Activated B cell treated with CpG ODN at 0.5 μM for 24 hours (primary cell): ENCODE results near the gene CTBP2. TPM values are rescaled to one million over a fixed set of nuclear protein-coding genes. Genes with fewer than 3 reads are reported as not detected.

Source experiments
- ATAC-seq: fragments of 200-7000 bp; cut with Tn5 transposase; one replicate; pipeline ENCODE4 v1.10.0; 2021; ENCODE audit warnings: low read depth, mild to moderate bottlenecking, moderate library complexity
- CTCF ChIA-PET: fragments of 350-600 bp; sonication (Branson Sonifier 250); formaldehyde crosslinking; loops from one replicate; lab custom pipeline; 2021; ENCODE audit warnings: antibody characterized with exemption; lab: Charles Lee
- POLR2A ChIA-PET: fragments of 350-600 bp; sonication (Branson Sonifier 250); formaldehyde crosslinking; loops from one replicate; lab custom pipeline; 2021; ENCODE audit warnings: antibody characterized with exemption; lab: Charles Lee
- DNase-seq: peaks from one replicate; pipeline ENCODE4 v3.0.0; 2022
- H3K27ac Mint-ChIP-seq: one replicate; pipeline ENCODE4 v1.8.0; 2020; ENCODE audit warnings: mixed read lengths
- H3K27me3 Mint-ChIP-seq: one replicate; pipeline ENCODE4 v1.8.0; 2021; ENCODE audit warnings: mixed read lengths
- H3K36me3 Mint-ChIP-seq: one replicate; pipeline ENCODE4 v1.8.0; 2021; ENCODE audit warnings: low read depth, mixed read lengths
- H3K4me1 Mint-ChIP-seq: one replicate; pipeline ENCODE4 v1.8.0; 2021; ENCODE audit warnings: mixed read lengths
- H3K4me3 Mint-ChIP-seq: one replicate; pipeline ENCODE4 v1.8.0; 2020; ENCODE audit warnings: mild to moderate bottlenecking, mixed read lengths
- H3K9me3 Mint-ChIP-seq: one replicate; pipeline ENCODE4 v1.8.0; 2020; ENCODE audit warnings: mixed read lengths
- intact Hi-C: fragments of 100-400 bp; cut with micrococcal nuclease; formaldehyde crosslinking; loops from one replicate; pipeline ENCODE4 v1.15.1; 2024
- total RNA-seq: library from RNA; stranded (reverse); gene quantifications from 2 replicates; pipeline ENCODE4 v1.2.3, GENCODE V29; 2022
- TF ChIP-seq, protein P1 (sequence below): fragments of 200-600 bp; IDR thresholded peaks from one replicate; pipeline ENCODE4 v1.8.0; 2022; ENCODE audit warnings: antibody characterized with exemption, mild to moderate bottlenecking

The CTBP2 gene
- total RNA-seq, 1 donor from 2014 or later, result 0.42 TPM

DNA sequence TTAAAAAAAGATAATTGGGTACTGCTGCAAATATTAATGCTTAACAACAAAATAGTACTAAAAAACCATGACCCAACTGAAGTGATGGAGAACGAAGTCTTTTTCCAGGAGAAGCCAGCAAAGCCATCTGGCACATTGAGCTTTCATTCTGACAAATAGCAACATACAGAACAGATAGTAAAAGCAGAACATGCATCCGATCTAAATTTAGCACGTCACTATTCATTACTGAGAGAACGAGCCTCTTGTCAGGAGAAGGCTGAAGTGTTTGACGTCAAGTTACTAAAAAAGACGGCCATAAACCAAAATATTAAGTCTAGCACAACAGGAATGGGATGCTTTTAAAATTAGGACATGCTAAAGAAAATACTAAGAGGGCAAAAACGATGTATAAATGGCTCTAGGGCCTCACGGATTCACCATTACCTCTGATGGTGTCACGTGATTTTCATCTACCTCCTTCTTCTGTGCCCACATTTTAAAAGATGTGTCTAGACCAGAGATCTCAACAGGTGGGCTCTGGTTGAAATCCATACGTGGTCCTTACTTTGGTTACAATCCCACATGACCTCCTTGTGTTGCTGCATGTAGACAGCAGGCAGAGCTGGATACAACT lies 52.3 kb downstream of the CTBP2 start:
- Mint-ChIP-seq H3K27me3 (peaks cover 11% of the 10 kb centered on the region), H3K27ac (no peak overlapping the region), H3K9me3 (peaks cover 6% of the 10 kb centered on the region), H3K4me3 (no peak overlapping the region), H3K4me1 (no peaks in the 10 kb centered on the region), H3K36me3 (no peaks in the 10 kb centered on the region)
- CTCF ChIA-PET, result no interaction called here
- DNase-seq (no peak), ATAC-seq (no peak)
- TF ChIP-seq, protein P1, sequence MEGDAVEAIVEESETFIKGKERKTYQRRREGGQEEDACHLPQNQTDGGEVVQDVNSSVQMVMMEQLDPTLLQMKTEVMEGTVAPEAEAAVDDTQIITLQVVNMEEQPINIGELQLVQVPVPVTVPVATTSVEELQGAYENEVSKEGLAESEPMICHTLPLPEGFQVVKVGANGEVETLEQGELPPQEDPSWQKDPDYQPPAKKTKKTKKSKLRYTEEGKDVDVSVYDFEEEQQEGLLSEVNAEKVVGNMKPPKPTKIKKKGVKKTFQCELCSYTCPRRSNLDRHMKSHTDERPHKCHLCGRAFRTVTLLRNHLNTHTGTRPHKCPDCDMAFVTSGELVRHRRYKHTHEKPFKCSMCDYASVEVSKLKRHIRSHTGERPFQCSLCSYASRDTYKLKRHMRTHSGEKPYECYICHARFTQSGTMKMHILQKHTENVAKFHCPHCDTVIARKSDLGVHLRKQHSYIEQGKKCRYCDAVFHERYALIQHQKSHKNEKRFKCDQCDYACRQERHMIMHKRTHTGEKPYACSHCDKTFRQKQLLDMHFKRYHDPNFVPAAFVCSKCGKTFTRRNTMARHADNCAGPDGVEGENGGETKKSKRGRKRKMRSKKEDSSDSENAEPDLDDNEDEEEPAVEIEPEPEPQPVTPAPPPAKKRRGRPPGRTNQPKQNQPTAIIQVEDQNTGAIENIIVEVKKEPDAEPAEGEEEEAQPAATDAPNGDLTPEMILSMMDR, result no peak
- intact Hi-C loops, result no loop called here
- POLR2A ChIA-PET, result no interaction called here

DNA sequence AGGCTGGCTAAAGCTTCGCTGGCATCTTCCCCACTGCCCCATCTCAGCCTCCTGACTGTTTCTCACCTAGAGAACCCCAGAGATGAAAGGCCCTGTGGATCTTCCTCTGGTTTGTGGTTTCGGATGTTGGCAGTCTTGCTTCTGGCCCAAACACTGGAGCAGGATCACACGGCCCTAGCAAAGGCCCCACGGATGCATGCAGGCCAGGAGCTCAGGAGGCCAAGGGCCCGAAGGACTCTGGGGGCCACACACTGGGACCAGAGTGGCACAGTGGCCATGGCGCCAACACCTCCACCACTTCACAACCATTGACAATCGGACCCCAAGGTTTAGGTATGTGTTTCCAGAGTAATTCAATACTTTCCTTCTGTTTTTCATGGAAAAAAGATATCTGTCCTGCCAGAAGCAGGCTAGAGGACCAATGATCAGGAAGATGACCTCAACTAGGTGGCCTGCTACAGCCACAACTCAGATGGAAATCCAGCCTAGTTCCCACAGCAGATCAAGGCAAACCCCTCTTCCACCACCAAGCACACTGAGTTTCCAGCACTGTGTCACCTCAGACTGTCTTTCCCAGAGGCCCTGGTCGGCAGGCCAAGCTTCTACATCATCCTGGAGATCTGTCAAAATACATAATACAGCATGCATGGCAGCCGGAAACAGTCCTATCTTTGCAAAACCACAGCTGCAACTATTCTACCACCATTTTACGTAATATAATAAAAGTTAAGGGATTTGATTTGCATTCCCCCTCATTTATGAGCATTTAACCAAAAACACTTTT lies 53.0 kb downstream of the CTBP2 start:
- ChIA-PET POLR2A (no interaction called here), CTCF (no interaction called here)
- no peak for DNase-seq
- no peaks in the 10 kb centered on the region for H3K4me1 Mint-ChIP-seq
- no peaks in the 10 kb centered on the region for H3K36me3 Mint-ChIP-seq
- peaks cover 11% of the 10 kb centered on the region for H3K27me3 Mint-ChIP-seq
- intact Hi-C loops, result no loop called here
- ATAC-seq, result no peak
- H3K4me3 Mint-ChIP-seq, result no peak overlapping the region
- no peak overlapping the region for H3K27ac Mint-ChIP-seq
- TF ChIP-seq, protein P1, result no peak
- peaks cover 6% of the 10 kb centered on the region for H3K9me3 Mint-ChIP-seq

DNA sequence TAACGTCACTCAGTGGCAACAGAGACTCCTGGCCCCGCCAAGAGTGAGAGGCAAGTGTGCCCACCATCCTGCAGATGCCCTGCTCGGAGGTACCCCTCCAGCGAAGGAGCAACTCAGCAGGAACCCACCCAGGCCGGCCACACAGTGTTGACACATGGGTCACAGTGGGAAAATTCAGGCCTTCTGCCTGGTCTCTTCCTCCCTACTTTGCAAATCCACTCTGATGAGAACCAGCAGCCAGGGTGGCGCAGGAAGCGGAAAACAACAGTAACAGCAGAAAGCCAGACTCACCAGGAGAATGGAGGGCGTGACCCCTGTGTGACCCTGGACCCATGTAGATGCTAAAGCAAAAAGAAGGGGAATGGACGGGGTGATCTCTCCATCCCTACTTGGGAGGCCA lies 53.8 kb downstream of the CTBP2 start:
- peaks cover 6% of the 10 kb centered on the region for H3K9me3 Mint-ChIP-seq
- H3K27me3 Mint-ChIP-seq, result peaks cover 11% of the 10 kb centered on the region
- ChIA-PET CTCF (no interaction called here), POLR2A (no interaction called here)
- no peak overlapping the region for H3K27ac Mint-ChIP-seq
- no peaks in the 10 kb centered on the region for H3K36me3 Mint-ChIP-seq
- TF ChIP-seq, protein P1, result no peak
- DNase-seq (no peak), ATAC-seq (no peak)
- no peaks in the 10 kb centered on the region for H3K4me1 Mint-ChIP-seq
- no peak overlapping the region for H3K4me3 Mint-ChIP-seq
- intact Hi-C loops, result no loop called here

DNA sequence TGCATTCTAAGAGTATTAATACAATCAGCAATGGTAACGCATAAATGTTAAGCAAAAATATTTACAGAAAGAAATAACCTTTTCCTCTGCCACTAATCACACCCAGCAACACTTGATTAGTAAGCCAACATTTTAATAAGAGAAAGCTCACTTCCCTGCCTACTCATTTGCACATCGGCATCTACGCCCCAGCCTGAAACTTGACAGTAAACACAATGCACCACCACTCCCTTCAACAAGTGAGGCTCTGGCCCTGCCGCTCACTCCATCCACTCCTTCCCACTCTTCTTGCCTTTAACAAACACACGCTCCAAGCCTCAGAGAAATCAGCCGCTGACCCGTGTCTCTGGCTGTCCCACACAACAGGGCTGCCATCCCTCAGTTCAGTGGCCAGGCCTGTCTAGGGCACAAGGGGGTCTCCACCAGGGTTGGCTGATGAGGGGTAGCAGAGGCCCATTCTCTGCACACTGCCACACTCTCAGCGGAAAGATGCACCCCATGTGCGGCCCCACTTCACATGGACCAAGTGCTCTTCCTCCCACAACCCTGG lies 54.6 kb downstream of the CTBP2 start:
- Mint-ChIP-seq H3K9me3 (peaks cover 6% of the 10 kb centered on the region), H3K4me3 (no peak overlapping the region), H3K36me3 (no peaks in the 10 kb centered on the region), H3K27ac (no peak overlapping the region), H3K27me3 (peaks cover 11% of the 10 kb centered on the region), H3K4me1 (no peaks in the 10 kb centered on the region)
- POLR2A ChIA-PET, result no interaction called here
- intact Hi-C loops, result no loop called here
- CTCF ChIA-PET, result no interaction called here
- ATAC-seq (no peak), DNase-seq (no peak)
- TF ChIP-seq, protein P1, result no peak

DNA sequence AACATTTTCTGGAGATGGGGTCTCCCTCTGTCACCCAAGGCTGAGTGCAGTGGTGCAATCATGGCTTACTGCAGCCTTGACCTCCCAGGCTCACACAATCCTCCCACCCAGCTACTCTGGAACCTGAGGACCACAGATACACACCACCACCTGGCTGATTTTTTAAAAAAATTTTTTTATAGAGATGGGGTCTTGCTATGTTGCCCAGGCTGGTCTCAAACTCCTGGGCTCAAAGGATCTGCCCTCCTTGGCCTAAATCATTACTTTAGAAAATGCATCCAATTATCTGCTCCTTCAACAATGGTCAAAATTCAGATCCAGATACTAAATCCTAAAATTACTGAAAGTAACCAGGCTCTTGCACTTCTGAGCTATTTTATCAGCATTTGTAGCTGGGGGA lies 55.2 kb downstream of the CTBP2 start:
- Mint-ChIP-seq H3K4me3 (no peak overlapping the region), H3K9me3 (peaks cover 6% of the 10 kb centered on the region), H3K36me3 (no peaks in the 10 kb centered on the region), H3K27ac (no peak overlapping the region), H3K27me3 (peaks cover 12% of the 10 kb centered on the region), H3K4me1 (no peaks in the 10 kb centered on the region)
- TF ChIP-seq, protein P1, result no peak
- ATAC-seq (no peak), DNase-seq (no peak)
- intact Hi-C loops, result no loop called here
- POLR2A ChIA-PET, result no interaction called here
- CTCF ChIA-PET, result no interaction called here
